Type B pancreatic cell (in vitro differentiated cells): ENCODE measurements around the gene HSPG2. TPM values are rescaled to one million over a fixed set of nuclear protein-coding genes. Genes with fewer than 3 reads are reported as not detected.

ENCODE experiments used
- DNase-seq: peaks from one replicate; pipeline ENCODE4 v3.0.0; 2021; ENCODE audit warnings: mixed read lengths; ENCODE audit not compliant: unreplicated experiment; ENCODE audit errors: extremely low spot score
- H3K27ac Mint-ChIP-seq: 2 replicates; pipeline ENCODE4 v1.8.0; 2021; ENCODE audit warnings: mild to moderate bottlenecking, mixed read lengths
- H3K27me3 Mint-ChIP-seq: 2 replicates; pipeline ENCODE4 v1.8.0; 2021; ENCODE audit warnings: mixed read lengths
- H3K36me3 Mint-ChIP-seq: 2 replicates; pipeline ENCODE4 v1.8.0; 2021; ENCODE audit warnings: mixed read lengths
- H3K4me1 Mint-ChIP-seq: one replicate; pipeline ENCODE4 v1.8.0; 2021; ENCODE audit warnings: mixed read lengths; ENCODE audit not compliant: unreplicated experiment
- H3K4me3 Mint-ChIP-seq: 2 replicates; pipeline ENCODE4 v1.8.0; 2021; ENCODE audit warnings: mild to moderate bottlenecking, mixed read lengths
- H3K9me3 Mint-ChIP-seq: 2 replicates; pipeline ENCODE4 v1.8.0; 2021; ENCODE audit warnings: mixed read lengths
- total RNA-seq: library from RNA; stranded (reverse); gene quantifications from 2 replicates; pipeline ENCODE4 v1.2.1, GENCODE V29; 2021; ENCODE audit warnings: low replicate concordance
- TF ChIP-seq, protein P1 (sequence below): fragments of 200-600 bp; sonication (generic); conservative IDR thresholded peaks from 2 replicates; pipeline ENCODE4 v1.5.0; 2021; ENCODE audit warnings: antibody characterized with exemption, mild to moderate bottlenecking

The HSPG2 gene
- total RNA-seq, 1 donor from 2014 or later, result 130 TPM

DNA sequence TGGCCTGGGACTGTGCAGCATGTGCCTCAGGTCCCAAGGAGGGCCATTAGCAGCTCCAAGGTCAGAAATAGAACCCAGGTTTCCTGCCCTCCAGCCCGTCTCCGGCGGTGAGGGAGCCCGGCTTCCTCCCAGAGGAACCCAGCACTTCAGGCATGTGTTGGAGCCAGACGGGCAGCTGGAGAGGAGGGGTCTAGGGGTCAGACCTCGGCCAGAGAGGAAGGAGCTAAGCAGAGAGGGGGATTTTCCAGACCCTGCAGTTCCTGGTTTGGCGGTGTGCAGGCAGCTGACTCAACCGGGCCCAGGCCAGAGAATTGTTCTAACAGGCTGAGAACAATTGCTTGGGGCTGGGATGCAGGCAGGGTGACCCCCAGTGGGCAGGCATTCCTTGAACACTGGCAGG is 37.1 kb downstream of the HSPG2 start:
- Mint-ChIP-seq H3K36me3 (no peaks in the 10 kb centered on the region), H3K9me3 (no peaks in the 10 kb centered on the region), H3K4me1 (peaks cover 49% of the 10 kb centered on the region), H3K4me3 (no peak overlapping the region), H3K27me3 (no peaks in the 10 kb centered on the region), H3K27ac (no peak overlapping the region)
- TF ChIP-seq, protein P1, sequence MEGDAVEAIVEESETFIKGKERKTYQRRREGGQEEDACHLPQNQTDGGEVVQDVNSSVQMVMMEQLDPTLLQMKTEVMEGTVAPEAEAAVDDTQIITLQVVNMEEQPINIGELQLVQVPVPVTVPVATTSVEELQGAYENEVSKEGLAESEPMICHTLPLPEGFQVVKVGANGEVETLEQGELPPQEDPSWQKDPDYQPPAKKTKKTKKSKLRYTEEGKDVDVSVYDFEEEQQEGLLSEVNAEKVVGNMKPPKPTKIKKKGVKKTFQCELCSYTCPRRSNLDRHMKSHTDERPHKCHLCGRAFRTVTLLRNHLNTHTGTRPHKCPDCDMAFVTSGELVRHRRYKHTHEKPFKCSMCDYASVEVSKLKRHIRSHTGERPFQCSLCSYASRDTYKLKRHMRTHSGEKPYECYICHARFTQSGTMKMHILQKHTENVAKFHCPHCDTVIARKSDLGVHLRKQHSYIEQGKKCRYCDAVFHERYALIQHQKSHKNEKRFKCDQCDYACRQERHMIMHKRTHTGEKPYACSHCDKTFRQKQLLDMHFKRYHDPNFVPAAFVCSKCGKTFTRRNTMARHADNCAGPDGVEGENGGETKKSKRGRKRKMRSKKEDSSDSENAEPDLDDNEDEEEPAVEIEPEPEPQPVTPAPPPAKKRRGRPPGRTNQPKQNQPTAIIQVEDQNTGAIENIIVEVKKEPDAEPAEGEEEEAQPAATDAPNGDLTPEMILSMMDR, result no peak
- no peak for DNase-seq

DNA sequence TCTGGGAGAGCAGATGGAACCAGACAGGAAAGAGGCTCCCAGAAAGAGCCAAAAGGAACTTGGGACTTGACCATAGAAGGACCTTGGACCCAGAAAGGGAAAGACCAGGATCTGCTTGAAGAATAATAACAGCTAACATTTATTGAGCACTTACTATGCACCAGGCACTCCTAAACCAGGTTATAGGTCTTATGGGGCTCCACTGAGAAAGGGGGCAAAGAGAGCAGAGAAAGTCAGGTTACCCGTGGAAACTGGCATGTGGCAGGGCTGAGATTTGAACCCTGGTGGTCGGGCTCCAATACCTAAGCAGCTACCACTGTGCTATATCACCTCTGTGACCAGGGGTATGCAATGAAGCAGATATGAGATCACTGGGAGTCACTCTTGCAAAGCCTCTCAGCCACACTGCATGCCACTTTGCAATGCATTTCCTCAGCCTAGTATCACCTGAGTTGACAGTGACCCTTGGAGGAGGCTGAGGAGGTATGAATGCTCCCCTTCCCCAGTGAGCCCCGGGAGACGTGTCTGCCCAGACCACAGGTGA is 37.8 kb downstream of the HSPG2 start:
- DNase-seq, result no peak
- Mint-ChIP-seq H3K27me3 (no peaks in the 10 kb centered on the region), H3K36me3 (no peaks in the 10 kb centered on the region), H3K4me1 (peaks cover 46% of the 10 kb centered on the region), H3K27ac (no peak overlapping the region), H3K9me3 (no peaks in the 10 kb centered on the region), H3K4me3 (no peak overlapping the region)
- TF ChIP-seq, protein P1, result no peak

DNA sequence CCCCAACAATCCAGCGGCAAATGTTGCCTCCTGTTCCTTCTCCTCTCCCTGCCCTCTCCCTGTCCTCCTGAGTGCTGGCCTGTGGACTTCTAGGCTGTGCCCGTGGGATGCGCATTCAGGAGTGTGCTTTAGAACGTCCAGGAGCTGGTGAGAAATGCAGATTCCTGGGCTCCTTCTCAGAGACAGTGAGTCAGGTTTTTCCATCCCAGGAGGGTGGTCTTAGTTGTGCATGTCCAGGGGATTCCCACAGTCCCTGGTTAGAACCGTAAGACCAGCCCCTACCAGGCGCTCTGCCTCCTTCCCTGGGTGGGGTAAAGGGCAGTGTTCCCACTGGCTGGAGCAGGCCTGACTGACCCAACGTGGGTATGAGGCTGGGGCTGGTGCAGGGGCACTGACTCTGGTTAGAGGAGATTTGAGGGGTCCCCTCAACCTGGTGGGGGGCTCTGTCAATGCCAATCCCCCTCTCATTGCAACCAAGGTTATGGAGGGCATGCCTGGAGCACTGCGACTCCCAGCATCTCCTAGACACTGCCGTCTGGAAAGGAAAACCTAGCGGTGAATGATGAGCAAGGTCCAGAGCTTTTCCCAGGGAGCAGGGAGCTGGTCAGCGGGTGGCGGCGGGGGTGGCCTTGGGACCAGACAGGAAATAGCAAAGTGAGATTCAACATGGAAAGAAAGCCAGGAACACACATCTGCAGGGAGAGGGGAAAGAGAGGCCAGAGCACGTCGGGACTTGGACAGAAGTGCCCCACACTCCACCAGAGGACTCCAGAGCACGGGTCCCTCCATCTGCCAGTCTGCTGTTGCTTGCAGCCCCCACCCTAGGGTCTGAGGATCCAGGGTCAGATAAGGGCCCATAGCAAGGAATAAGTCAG is 38.5 kb downstream of the HSPG2 start:
- Mint-ChIP-seq H3K4me3 (no peak overlapping the region), H3K9me3 (no peaks in the 10 kb centered on the region), H3K27ac (no peak overlapping the region), H3K36me3 (no peaks in the 10 kb centered on the region), H3K27me3 (no peaks in the 10 kb centered on the region), H3K4me1 (peaks cover 43% of the 10 kb centered on the region)
- TF ChIP-seq, protein P1, result no peak
- DNase-seq, result no peak

DNA sequence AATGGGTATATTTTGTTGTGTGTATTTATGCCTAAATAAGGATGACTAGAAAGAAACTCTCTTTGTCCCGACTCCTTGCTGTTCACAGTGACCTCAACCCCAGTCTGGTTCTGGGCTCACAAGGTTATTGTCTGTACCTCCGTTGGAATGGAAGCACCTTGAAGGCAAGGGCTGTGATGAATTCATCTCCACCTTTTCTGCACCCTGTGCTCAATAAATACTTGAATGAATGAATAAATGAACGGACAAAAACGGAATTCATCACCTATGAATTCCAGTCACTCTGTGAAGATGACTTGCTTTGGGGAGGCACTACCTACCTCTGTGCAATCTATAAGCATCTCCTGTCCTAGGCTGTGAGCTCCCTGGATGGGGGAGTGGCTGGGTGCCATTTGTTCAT is 39.3 kb downstream of the HSPG2 start:
- no peaks in the 10 kb centered on the region for H3K9me3 Mint-ChIP-seq

DNA sequence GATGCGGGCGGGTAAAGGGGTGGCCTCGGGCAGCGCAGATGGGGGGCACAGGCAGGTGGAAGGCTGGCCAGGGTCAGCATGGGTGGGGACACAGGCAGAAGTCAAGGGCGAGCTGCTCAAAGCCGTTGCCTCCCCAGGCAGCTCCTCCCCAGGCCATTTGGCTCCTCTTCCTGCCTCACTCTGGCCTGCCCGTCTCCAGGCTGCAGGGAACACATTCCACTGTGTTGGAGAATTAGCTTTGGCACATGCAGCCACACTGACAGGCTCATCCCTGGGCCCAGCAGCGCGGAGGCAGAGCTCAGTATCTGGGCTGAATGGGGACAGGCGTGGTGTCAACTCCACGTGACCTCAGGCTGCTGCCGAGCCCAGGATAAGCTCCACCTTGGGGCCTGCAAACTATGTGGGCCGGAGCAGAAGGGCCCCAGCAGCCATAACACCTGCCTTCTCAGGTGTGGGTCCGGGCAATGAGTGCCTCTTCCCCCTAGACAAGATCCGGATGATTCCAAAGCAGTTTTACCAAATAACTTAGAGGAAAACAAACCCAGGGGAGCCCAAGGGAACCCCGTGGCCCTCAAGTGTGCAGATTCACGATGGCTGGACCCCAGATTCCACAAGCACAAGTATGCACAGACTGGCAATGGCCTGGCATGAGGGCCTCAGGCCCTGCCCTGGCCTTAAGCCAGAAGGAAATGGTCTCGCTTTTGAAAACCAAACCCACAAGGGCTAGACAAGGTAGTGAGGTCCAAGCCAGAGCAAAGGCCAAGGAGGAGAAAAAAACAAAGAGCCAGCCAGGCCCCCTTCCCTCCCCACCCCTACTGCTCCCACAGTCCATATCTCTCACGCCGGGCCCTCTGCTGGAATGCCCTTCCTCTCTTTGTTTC is 40.2 kb downstream of the HSPG2 start:
- H3K4me1 Mint-ChIP-seq, result peaks cover 39% of the 10 kb centered on the region

More for the DNA sequence above, 39.3 kb downstream of the HSPG2 start:
- H3K36me3 Mint-ChIP-seq, result no peaks in the 10 kb centered on the region
- no peak overlapping the region for H3K4me3 Mint-ChIP-seq
- no peak for DNase-seq
- no peaks in the 10 kb centered on the region for H3K27me3 Mint-ChIP-seq
- H3K27ac Mint-ChIP-seq, result no peak overlapping the region
- H3K4me1 Mint-ChIP-seq, result peaks cover 41% of the 10 kb centered on the region
- TF ChIP-seq, protein P1, result no peak

More for the DNA sequence above, 40.2 kb downstream of the HSPG2 start:
- H3K27ac Mint-ChIP-seq, result peak overlapping the region; percentile 66
- H3K9me3 Mint-ChIP-seq, result no peaks in the 10 kb centered on the region
- no peaks in the 10 kb centered on the region for H3K36me3 Mint-ChIP-seq
- H3K27me3 Mint-ChIP-seq, result no peaks in the 10 kb centered on the region
- H3K4me3 Mint-ChIP-seq, result no peak overlapping the region
- peak; percentile 66 for DNase-seq
- TF ChIP-seq, protein P1, result no peak
